Measurements from ENCODE around the gene IGFALS.

The IGFALS gene

DNA sequence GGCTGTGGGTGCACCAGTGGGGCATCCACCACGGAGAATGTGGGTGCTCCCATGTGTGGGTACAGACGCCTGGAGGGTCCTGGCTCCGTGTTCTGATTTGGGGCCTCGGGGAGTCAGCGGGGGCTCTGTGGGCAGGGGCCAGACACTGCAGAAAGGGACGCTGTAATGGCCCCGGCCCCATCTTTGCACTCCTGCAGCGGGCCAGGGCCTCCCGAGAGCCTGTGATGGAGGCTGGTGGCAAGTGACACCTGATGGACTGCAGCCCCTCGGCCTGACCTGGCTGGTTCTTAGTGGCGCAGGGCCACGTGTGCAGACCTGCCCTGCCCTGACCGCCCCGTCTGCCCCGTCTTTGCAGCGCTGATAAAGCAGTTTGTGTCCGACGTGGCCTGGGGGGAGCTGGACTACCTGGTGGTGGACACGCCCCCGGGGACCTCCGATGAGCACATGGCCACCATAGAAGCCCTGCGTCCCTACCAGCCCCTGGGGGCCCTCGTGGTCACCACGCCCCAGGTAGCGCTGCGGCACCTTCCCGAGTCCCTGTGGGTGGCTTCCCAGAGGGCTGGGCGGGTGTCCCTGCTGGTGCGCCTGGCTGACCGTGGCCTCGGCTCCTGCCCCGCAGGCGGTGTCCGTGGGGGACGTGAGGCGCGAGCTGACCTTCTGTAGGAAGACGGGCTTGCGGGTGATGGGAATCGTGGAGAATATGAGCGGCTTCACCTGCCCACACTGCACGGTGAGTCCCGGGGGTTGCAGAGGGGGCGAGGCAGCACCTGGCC lies 6.0 kb downstream of the IGFALS start:
- H3K27me3 ChIP-seq (ENCODE audit: insufficient read depth, low read depth) = no peaks in the 10 kb centered on the region
- peaks cover 7% of the 10 kb centered on the region for H3K4me1 ChIP-seq (ENCODE audit: low read depth, poor library complexity, severe bottlenecking)
- no peaks in the 10 kb centered on the region for H3K36me3 ChIP-seq (ENCODE audit: insufficient read depth)
- no peak overlapping the region for H3K9ac ChIP-seq
- H3K27ac ChIP-seq = no peak overlapping the region
- H2AFZ ChIP-seq (ENCODE audit: low read depth) = no peak overlapping the region
- TF ChIP-seq, protein P1, sequence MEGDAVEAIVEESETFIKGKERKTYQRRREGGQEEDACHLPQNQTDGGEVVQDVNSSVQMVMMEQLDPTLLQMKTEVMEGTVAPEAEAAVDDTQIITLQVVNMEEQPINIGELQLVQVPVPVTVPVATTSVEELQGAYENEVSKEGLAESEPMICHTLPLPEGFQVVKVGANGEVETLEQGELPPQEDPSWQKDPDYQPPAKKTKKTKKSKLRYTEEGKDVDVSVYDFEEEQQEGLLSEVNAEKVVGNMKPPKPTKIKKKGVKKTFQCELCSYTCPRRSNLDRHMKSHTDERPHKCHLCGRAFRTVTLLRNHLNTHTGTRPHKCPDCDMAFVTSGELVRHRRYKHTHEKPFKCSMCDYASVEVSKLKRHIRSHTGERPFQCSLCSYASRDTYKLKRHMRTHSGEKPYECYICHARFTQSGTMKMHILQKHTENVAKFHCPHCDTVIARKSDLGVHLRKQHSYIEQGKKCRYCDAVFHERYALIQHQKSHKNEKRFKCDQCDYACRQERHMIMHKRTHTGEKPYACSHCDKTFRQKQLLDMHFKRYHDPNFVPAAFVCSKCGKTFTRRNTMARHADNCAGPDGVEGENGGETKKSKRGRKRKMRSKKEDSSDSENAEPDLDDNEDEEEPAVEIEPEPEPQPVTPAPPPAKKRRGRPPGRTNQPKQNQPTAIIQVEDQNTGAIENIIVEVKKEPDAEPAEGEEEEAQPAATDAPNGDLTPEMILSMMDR (conservative IDR thresholded peaks at IDR 0.05; ENCODE audit: low read depth, low read length) = no peak
- H3K4me2 ChIP-seq = no peak overlapping the region
- H4K20me1 ChIP-seq (ENCODE audit: insufficient read depth) = no peaks in the 10 kb centered on the region
- no peak overlapping the region for H3K4me3 ChIP-seq (IDR thresholded peaks at IDR 0.05; ENCODE audit: insufficient read depth, low read depth, low read length)
- H3K79me2 ChIP-seq (ENCODE audit: insufficient read depth, low read depth) = peaks cover 35% of the 10 kb centered on the region

DNA sequence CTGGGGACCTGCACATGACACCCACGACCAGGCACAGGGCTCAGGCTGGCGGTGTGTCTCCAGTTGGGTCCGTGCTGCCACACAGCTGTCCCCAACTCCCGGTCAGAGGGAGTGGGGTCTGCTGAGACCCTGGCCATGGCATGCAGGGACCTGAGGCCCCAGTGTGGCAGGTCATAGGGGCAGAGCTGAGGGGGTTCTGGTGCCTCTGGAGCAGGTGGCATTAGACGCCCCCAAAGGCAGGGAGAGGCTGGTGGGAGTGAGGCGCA lies 6.5 kb downstream of the IGFALS start:
- Histone ChIP-seq H3K36me3 (ENCODE audit: insufficient read depth) (no peaks in the 10 kb centered on the region), H3K4me1 (ENCODE audit: low read depth, poor library complexity, severe bottlenecking) (peaks cover 7% of the 10 kb centered on the region), H3K27me3 (ENCODE audit: insufficient read depth, low read depth) (no peaks in the 10 kb centered on the region), H3K9ac (no peak overlapping the region), H3K4me2 (no peak overlapping the region), H3K27ac (no peak overlapping the region), H3K4me3 (IDR thresholded peaks at IDR 0.05; ENCODE audit: insufficient read depth, low read depth, low read length) (no peak overlapping the region), H4K20me1 (ENCODE audit: insufficient read depth) (no peaks in the 10 kb centered on the region), H3K79me2 (ENCODE audit: insufficient read depth, low read depth) (peaks cover 35% of the 10 kb centered on the region), H2AFZ (ENCODE audit: low read depth) (no peak overlapping the region)
- TF ChIP-seq, protein P1 (conservative IDR thresholded peaks at IDR 0.05; ENCODE audit: low read depth, low read length) = no peak

GRCh38 chr16:1786242-1787055 lies 7.1 kb downstream of the IGFALS start:
- TF ChIP-seq, protein P1 (conservative IDR thresholded peaks at IDR 0.05; ENCODE audit: low read depth, low read length) = no peak
- peaks cover 7% of the 10 kb centered on the region for H3K4me1 ChIP-seq (ENCODE audit: low read depth, poor library complexity, severe bottlenecking)
- no peak overlapping the region for H3K4me2 ChIP-seq
- H3K4me3 ChIP-seq (IDR thresholded peaks at IDR 0.05; ENCODE audit: insufficient read depth, low read depth, low read length) = no peak overlapping the region
- H3K27ac ChIP-seq = no peak overlapping the region
- peaks cover 35% of the 10 kb centered on the region for H3K79me2 ChIP-seq (ENCODE audit: insufficient read depth, low read depth)
- H3K27me3 ChIP-seq (ENCODE audit: insufficient read depth, low read depth) = no peaks in the 10 kb centered on the region
- no peak overlapping the region for H3K9ac ChIP-seq
- H4K20me1 ChIP-seq (ENCODE audit: insufficient read depth) = no peaks in the 10 kb centered on the region
- H2AFZ ChIP-seq (ENCODE audit: low read depth) = no peak overlapping the region
- H3K36me3 ChIP-seq (ENCODE audit: insufficient read depth) = no peaks in the 10 kb centered on the region

GRCh38 chr16:1785846-1786170 lies 7.7 kb downstream of the IGFALS start:
- Histone ChIP-seq H3K9ac (no peak overlapping the region), H4K20me1 (ENCODE audit: insufficient read depth) (no peaks in the 10 kb centered on the region), H3K36me3 (ENCODE audit: insufficient read depth) (no peaks in the 10 kb centered on the region), H3K4me2 (no peak overlapping the region), H3K4me3 (IDR thresholded peaks at IDR 0.05; ENCODE audit: insufficient read depth, low read depth, low read length) (no peak overlapping the region), H3K79me2 (ENCODE audit: insufficient read depth, low read depth) (peaks cover 38% of the 10 kb centered on the region), H3K27me3 (ENCODE audit: insufficient read depth, low read depth) (no peaks in the 10 kb centered on the region), H3K27ac (no peak overlapping the region), H3K4me1 (ENCODE audit: low read depth, poor library complexity, severe bottlenecking) (peaks cover 13% of the 10 kb centered on the region), H2AFZ (ENCODE audit: low read depth) (no peak overlapping the region)
- TF ChIP-seq, protein P1 (conservative IDR thresholded peaks at IDR 0.05; ENCODE audit: low read depth, low read length) = no peak
